A549 (cell line): Measurements from ENCODE around the gene SMIM21.

Experiments
- CEBPB ChIP-seq, 2 experiments: fragments of >200 bp in 1 of 2; sonication (Bioruptor Twin) in 1 of 2; formaldehyde crosslinking in 1 of 2; IDR thresholded peaks; 2 replicates each; pipeline ENCODE4 v1.6.1; 2012 to 2016
- CHD2 ChIP-seq: fragments of 150-350 bp; IDR thresholded peaks from 2 replicates; pipeline ENCODE4 v1.6.1; 2014; ENCODE audit warnings: low read length; ENCODE audit not compliant: partially characterized antibody
- EHMT2 ChIP-seq: fragments of 200-600 bp; sonication (generic); IDR thresholded peaks from 2 replicates; pipeline ENCODE4 v1.6.1; 2016; ENCODE audit warnings: antibody characterized with exemption, low read depth, mild to moderate bottlenecking, moderate library complexity
- EP300 ChIP-seq, 2 experiments: fragments of >200 bp; sonication (Bioruptor Twin); formaldehyde crosslinking; IDR thresholded peaks; 2 replicates in 1 of 2; 3 replicates in 1 of 2; pipeline ENCODE4 v1.6.1; 2016 to 2017
- ESRRA ChIP-seq: fragments of 150-350 bp; IDR thresholded peaks from 2 replicates; pipeline ENCODE4 v1.6.1; 2014; ENCODE audit warnings: mild to moderate bottlenecking, low read length, borderline replicate concordance
- MAFK ChIP-seq: fragments of 450-650 bp; IDR thresholded peaks from 2 replicates; pipeline ENCODE4 v1.6.1; 2014; ENCODE audit not compliant: partially characterized antibody
- MAZ ChIP-seq: fragments of 150-350 bp; IDR thresholded peaks from 2 replicates; pipeline ENCODE4 v1.6.1; 2014; ENCODE audit warnings: antibody characterized with exemption, low read depth, low read length, borderline replicate concordance
- MYC ChIP-seq: IDR thresholded peaks from 2 replicates; pipeline ENCODE4 v1.6.1; 2012; ENCODE audit warnings: mild to moderate bottlenecking, inconsistent platforms, low read length, improper control_type of control experiment, borderline replicate concordance
- POLR2A ChIP-seq: IDR thresholded peaks from 2 replicates; pipeline ENCODE4 v1.6.1; 2012; ENCODE audit warnings: mild to moderate bottlenecking, low read length
- RNF2 ChIP-seq: fragments of 200-600 bp; sonication (generic); IDR thresholded peaks from 2 replicates; pipeline ENCODE4 v1.6.1; 2016; ENCODE audit warnings: low read depth, mild to moderate bottlenecking, antibody characterized with exemption, moderate library complexity, borderline replicate concordance
- TF ChIP-seq, protein P1 (sequence below): fragments of >200 bp; sonication (Bioruptor Twin); formaldehyde crosslinking; IDR thresholded peaks from 3 replicates; pipeline ENCODE4 v1.5.1; 2016
- TF ChIP-seq, protein P2 (sequence below): fragments of 200-600 bp; sonication (generic); IDR thresholded peaks from 2 replicates; pipeline ENCODE4 v1.6.1; 2016; ENCODE audit warnings: antibody characterized with exemption, mild to moderate bottlenecking, moderate library complexity
- TF ChIP-seq, protein P3 (sequence below): IDR thresholded peaks from 2 replicates; pipeline ENCODE4 v1.6.1; 2012

DNA sequence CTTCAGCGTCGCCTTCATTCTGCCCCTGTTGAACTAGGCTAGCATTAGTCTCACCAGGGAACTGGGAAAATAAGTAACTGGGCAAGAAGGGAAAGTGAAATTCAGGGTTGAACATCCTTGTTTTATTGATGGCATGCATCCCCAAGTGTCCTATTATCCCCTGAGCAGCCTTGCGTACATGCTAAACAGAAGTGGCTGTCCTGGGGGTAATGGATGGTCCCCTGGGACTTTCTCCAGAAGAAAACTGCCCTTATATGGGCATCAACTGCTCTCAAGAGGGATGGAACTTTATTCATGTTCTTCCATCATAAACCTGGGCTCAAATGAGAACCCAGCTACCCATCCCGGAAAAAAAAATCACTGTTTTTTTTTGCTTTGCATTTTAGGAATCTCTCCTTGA, 11.8 kb upstream of the SMIM21 start:
- TF ChIP-seq, protein P1, sequence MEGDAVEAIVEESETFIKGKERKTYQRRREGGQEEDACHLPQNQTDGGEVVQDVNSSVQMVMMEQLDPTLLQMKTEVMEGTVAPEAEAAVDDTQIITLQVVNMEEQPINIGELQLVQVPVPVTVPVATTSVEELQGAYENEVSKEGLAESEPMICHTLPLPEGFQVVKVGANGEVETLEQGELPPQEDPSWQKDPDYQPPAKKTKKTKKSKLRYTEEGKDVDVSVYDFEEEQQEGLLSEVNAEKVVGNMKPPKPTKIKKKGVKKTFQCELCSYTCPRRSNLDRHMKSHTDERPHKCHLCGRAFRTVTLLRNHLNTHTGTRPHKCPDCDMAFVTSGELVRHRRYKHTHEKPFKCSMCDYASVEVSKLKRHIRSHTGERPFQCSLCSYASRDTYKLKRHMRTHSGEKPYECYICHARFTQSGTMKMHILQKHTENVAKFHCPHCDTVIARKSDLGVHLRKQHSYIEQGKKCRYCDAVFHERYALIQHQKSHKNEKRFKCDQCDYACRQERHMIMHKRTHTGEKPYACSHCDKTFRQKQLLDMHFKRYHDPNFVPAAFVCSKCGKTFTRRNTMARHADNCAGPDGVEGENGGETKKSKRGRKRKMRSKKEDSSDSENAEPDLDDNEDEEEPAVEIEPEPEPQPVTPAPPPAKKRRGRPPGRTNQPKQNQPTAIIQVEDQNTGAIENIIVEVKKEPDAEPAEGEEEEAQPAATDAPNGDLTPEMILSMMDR: no peak
- TF ChIP-seq, protein P2, sequence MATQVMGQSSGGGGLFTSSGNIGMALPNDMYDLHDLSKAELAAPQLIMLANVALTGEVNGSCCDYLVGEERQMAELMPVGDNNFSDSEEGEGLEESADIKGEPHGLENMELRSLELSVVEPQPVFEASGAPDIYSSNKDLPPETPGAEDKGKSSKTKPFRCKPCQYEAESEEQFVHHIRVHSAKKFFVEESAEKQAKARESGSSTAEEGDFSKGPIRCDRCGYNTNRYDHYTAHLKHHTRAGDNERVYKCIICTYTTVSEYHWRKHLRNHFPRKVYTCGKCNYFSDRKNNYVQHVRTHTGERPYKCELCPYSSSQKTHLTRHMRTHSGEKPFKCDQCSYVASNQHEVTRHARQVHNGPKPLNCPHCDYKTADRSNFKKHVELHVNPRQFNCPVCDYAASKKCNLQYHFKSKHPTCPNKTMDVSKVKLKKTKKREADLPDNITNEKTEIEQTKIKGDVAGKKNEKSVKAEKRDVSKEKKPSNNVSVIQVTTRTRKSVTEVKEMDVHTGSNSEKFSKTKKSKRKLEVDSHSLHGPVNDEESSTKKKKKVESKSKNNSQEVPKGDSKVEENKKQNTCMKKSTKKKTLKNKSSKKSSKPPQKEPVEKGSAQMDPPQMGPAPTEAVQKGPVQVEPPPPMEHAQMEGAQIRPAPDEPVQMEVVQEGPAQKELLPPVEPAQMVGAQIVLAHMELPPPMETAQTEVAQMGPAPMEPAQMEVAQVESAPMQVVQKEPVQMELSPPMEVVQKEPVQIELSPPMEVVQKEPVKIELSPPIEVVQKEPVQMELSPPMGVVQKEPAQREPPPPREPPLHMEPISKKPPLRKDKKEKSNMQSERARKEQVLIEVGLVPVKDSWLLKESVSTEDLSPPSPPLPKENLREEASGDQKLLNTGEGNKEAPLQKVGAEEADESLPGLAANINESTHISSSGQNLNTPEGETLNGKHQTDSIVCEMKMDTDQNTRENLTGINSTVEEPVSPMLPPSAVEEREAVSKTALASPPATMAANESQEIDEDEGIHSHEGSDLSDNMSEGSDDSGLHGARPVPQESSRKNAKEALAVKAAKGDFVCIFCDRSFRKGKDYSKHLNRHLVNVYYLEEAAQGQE: no peak
- TF ChIP-seq MYC: no peak
- TF ChIP-seq MAFK: no peak
- no peak for TF ChIP-seq EP300 (IDR thresholded peaks at IDR 0.05)
- TF ChIP-seq MAZ: no peak
- no peak for TF ChIP-seq POLR2A
- no peak for TF ChIP-seq EHMT2
- TF ChIP-seq, protein P3, sequence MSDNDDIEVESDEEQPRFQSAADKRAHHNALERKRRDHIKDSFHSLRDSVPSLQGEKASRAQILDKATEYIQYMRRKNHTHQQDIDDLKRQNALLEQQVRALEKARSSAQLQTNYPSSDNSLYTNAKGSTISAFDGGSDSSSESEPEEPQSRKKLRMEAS: no peak
- TF ChIP-seq CEBPB (IDR thresholded peaks at IDR 0.05): no peak
- no peak for TF ChIP-seq RNF2
- no peak for TF ChIP-seq ESRRA
- no peak for TF ChIP-seq CHD2
